ENCODE results near the gene NR3C2.

NR3C2 gene

DNA sequence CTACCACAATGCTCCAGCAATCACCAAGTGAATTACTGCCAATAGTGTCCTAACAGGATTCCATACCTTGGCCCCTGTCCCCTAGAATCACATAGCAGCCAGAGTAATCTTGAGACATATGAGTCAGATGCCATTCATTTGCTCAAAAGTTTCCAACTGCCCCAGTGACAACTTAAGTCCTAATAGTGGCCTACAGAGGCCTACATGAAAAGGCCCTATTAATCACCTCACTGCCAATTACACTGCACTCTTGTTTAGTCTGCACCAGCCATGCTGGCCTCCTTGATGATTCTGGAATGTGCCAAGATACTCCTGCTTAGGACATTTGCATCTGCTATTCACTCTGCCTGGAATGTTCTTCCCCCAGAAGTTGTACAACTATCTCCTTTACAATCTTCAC lies 130.7 kb downstream of the NR3C2 start:
- no peak for DNase-seq (ENCODE audit: low spot score)

DNA sequence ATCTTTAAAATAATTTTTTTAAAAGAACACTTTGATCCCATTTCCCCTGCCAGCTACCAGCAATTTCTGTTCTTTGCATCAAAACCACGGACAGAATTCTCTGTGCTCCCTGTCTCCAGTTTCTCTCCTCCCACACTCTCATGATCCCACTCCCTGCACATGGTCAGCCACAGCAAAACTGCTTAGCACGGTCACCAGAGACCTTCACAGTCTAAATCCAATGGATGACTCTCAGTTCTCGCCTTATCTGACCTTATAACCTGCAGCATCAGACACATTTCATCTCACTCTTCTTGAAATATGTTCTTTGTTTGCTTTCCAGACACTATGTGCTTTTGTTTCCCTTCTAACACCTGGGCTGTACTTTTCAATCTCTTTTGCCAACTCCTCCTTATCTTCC lies 131.5 kb downstream of the NR3C2 start:
- DNase-seq (ENCODE audit: low spot score): no peak

DNA sequence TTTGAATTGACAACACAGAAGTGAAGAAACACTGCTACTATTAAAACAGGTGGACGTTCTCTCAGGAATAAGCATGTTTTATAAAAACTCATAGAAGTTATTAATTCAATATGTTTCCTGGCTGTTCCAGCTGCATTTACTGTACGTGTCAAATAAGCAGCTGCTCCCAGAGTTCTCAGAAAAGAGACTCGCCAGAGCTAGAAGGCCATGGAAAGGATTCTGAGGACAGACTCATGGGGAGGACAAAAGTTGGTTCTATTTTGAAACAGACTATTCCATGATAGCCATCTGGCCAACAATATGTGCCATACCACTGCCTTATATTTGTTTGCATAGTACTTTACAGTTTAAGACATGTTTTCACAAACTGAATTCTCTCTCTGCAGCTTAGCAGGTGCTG lies 136.5 kb downstream of the NR3C2 start:
- DNase-seq (ENCODE audit: low spot score): no peak

DNA sequence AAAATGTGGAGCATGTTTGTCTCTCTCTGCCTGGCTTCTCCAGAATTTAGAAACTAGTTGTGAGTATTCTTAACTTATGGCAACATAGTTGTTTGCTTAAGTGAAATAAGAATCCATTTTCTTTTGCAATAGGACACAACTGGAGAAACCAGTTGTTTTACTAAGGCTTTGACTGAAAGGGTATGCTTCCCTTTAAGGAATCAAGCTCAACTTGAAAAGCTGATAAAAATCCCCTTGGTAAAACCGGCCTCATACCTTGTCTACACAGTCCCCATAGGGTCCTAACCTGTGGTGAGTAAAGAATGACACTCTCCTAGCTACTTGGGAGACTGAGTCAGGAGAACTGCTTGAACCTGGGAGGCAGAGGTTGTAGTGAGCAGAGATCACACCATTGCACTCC lies 139.8 kb downstream of the NR3C2 start:
- DNase-seq (ENCODE audit: low spot score): no peak

DNA sequence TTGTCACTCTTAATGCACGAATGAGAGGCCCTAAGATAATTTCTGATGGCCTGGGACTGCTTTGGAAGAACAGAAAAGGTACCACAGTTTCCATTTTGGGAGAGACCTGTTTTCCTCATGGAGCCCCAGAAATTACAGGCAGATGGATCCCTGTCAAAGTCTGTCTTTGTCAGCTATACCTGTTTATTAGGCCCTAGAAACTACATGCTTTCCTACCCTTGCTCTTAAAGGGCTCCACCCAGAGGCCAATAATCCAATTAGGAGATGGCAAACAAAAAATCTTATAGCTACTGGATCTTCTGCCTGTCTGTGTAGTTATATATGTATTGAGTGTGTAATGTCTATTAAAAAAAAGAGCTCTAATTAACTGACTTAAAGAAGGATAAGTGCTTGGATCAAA lies 141.3 kb downstream of the NR3C2 start:
- no peak for DNase-seq (ENCODE audit: low spot score)

DNA sequence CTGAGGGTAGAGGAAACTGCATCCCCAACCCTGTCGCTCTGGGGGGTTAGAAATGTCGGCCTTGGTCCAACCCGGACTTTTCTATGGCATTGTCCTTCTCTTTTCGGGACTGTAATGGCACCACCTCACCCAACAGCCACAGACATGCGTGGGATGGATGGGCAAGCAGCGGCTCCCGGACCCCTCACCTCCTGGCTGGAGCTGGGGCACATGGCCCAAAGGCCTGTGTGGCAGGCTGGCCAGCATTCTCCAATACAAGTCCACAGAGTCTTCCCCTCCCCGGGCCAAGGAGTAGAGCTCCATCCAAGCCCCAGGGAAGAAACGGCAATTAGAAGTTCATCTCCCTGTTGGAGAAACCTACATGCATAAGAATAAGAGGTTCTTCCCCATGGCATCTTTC lies 142.9 kb downstream of the NR3C2 start:
- no peak for DNase-seq (ENCODE audit: low spot score)

DNA sequence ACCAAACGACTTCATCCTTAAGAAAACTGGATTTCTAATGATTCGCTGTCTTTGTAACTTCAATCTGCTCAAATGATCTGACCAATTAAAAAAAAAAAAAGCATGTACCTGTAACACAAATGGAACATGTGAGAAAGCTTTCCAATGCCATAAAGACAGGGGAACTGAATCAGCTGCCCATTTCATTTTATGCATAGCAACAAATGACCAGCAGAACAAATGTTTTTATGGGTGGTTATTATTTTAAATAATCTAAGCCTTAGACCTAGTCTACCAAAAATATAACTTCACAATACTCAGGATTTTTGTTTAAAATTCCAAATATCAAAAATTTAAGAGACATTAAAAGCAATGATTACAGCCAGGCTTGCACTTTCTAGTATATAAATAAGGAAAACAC lies 145.7 kb downstream of the NR3C2 start:
- no peak for DNase-seq (ENCODE audit: low spot score)

DNA sequence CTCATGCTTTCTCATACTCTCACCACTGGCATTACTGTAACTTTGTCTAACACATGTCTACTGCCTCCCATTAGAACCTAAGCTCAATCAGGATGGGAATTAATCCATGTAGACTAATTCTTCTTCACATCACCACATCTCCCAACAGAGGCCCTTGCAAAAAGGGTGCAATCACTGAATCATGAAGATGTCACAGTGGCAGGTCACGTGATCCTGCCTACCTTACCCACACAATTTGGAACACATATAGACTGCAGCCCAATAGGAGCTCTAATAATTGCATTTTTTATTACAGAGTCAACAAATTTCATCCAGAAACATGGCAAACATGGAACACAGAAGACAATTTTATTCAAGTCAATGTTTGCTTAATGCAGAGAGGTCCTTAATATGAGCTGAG lies 146.6 kb downstream of the NR3C2 start:
- no peak for DNase-seq (ENCODE audit: low spot score)

DNA sequence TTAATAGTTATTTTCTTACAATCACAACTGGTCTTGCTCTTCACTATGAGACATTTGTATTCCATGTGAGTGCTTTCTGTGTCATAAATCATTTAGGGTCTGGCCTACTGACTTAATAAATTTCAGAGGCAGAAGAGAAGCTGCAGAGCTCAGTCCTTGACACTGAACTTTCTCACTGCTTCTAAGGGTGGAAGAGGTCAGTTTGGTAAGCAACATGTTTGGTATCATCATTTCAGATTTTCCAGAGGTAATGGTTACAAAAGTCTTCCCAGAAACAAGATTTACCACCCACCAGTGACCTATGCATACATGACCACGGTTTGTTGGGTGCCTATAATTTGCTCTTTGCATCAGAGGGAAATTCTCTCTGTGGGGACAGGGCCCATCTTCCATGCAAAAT lies 148.6 kb downstream of the NR3C2 start:
- no peak for DNase-seq (ENCODE audit: low spot score)

DNA sequence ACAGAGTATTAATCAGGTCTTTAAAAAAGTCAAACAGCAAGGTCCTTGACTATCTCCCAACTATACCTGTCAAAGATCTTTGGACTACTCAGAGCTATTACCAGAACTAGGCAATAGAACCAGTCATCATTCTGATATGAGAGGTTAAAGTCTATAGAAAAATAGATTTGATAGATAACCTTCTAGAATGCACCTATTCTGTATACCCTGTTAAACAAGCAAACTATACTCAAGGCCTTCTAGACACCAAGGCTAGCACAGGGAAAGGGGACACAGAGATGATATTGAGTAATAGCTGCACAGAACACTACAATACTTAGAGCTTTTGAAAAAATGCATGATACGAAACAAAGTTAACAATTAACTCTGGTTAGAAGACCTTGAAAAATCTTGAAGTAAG lies 149.5 kb downstream of the NR3C2 start:
- no peak for DNase-seq (ENCODE audit: low spot score)

DNA sequence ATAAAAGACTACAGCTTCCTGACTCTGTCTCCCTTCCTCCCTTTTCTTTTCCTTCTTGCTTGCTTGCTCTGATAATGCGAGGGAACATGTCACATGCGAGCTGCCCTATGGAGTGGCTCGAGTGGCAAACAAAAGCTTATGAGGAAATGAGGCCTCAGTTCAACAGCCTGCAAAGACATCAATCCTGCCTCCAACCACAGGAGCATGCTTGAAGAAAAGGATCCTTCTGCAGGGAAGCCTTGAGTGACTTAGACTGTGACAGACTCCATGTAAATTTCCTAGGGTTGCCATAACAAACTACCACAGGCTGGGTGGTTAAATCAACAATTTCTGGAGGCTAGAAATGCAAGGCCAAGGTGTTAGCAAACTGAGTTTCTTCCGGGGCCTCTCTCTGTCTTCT lies 152.5 kb downstream of the NR3C2 start:
- DNase-seq (ENCODE audit: low spot score): no peak

DNA sequence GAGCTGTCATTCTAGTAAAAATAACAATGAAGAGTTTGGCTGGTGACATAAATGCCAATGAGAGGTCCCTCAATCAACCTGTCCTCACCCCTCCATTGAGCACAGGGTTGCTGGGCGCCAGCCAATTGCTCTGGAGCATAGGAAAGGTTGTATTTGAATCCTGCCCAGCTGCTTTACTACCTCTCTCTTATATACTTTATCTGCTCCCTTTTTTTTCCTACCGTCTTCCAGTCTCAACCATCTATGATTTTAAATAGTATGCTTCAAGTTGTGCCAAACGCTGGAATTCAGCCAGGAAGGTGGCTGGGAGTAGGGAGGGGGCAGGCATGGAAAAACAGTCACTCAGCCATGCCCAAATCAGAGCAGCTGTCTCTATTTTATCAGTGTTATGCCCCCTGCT lies 153.8 kb downstream of the NR3C2 start:
- no peak for DNase-seq (ENCODE audit: low spot score)

DNA sequence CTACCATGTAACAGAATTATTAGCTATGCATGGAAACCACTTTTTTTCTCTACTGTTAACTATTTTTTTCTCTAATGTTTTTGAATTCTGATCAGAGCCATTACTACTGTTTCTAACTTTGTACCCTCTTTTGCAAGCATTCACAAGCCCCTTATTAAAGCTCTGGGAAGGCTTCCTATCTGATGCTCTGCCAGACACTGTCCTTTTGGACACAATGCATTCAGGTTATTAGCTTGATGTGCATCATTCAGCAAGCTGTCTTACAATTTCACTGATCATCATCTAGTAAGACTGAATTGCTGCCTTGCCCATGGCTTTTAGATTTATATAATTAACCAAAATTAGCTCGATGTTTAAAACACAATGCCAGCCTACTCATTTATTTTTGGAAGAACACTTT lies 155.1 kb downstream of the NR3C2 start:
- no peak for DNase-seq (ENCODE audit: low spot score)

DNA sequence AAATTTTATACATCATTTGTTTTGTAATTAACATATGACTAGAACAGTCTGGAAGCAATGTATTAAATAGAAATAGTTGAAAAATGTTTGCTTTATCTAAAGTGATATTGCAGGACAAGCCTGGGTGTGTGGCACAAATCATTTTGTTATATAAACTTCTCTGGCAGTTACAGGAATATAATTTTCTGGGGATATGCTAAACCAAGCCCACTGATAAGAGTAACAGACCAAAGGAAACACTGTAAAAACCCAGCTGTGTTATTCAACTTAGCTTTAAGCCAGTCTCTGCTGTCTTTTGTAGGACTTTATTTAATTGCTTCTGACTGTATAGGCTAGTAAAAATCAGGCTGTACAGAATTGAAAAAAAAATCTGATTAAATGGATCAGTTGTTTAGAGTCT lies 156.2 kb downstream of the NR3C2 start:
- DNase-seq (ENCODE audit: low spot score): no peak

DNA sequence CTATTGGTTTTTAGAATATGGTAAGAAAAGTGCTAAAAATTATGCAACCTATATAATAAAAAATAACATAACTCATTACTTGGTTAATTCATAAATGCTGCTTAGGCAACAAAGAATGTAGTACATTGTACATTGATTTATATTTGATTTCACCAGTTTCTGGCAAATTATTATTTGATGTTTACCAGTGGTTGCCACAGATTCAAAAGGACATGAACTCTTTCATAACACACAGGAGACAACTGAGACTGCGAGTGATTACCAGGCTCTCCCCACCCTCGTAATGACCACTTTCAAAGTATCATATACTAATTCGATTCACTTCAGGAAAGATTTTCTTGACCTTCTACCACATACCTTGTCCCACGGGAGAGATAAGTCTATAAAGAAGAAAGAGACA lies 158.5 kb downstream of the NR3C2 start:
- no peak for DNase-seq (ENCODE audit: low spot score)

DNA sequence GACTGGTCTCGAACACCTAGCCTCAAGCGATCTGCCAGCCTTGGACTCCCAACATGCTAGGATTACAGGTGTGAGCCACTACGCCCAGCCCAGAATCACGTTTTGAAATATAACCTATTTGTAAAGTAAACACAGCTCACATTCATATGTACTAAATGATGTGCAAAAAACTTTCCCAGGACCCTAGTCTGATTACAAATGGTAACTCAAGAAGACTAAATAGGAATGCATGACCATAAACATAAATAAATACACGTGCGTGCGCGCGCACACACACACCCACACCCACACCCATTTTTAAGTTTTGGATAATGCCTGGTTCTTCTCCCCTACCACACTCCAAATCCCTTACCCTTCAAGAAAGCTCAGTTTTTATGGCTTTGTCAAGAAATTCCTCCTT lies 163.9 kb downstream of the NR3C2 start:
- DNase-seq (ENCODE audit: low spot score): no peak

DNA sequence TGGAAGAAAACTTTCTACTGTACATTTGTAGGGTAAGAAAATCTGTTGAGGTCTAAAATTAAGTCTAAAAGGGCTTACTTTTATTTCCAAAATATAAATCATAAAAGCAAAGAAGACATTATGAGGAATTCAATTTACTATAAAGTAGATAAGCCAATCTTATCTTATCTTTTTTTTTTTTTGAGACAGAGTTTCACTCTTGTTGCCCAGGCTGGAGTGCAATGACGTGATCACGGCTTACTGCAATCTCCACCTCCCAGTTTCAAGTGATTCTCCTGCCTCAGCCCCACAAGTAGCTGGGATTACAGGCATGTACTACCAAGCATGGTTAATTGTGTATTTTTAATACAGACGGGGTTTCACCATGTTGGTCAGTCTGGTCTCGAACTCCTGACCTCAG lies 166.9 kb downstream of the NR3C2 start:
- no peak for DNase-seq (ENCODE audit: low spot score)

DNA sequence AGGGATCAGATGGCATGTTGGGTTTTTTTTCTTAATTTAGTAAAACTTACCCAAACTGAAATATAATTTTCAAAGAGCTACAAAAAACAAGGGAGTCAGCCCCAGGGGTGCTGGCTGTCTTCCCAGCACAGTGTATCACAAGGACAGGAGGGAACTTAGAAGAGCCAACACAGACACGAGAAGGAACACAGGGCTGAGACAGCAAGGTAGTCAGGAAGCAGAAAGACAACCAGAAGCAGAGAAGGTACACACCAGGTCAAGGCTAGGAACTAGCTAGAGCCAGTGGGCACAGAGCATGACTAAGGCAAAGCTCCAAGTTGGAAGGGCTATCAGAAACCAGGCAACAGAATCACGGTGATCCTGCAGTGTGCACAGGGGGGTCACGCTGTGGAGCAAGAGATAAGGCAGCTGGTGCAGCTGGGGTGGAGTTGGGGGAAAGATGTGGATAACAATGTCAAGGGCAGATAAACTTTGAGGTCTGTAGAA lies 168.7 kb downstream of the NR3C2 start:
- no peak for DNase-seq (ENCODE audit: low spot score)

DNA sequence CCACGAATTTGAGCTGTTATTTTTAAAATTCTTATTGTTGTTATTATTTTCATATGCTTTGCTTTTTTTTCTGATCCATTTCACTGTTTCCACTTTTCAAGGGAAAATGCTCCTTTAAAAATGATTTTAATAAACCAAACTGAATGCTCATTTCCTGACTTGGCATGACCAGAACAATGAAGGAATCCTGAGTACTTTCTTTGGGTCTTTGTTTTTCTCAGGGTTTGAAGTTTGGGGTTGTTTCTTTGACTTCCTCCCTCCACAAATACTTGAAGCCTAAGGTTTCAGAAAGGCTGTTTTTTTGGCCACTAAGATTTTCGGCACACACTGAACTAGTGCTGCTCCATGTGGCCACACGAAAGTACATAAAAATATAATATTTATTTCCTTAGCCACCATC lies 171.0 kb downstream of the NR3C2 start:
- no peak for DNase-seq (ENCODE audit: low spot score)

DNA sequence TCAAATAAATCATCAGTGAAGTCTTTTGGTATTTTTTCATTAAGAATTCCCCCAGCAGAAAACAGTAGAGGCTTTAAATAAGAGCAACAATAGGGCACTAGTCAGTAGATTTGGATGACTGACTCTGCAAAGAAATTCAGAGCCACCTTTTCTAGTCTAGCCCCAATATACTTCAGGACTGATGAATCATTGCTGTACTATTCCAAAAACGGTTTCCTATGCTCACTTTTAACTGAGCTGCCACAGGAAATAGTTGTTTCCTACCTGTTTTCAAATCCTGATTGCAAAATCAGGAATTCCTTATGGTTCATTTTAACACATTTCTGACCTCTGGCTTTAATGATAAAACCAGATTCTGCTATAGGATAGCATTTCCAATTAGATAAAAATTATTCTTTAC lies 171.6 kb downstream of the NR3C2 start:
- no peak for DNase-seq (ENCODE audit: low spot score)

DNA sequence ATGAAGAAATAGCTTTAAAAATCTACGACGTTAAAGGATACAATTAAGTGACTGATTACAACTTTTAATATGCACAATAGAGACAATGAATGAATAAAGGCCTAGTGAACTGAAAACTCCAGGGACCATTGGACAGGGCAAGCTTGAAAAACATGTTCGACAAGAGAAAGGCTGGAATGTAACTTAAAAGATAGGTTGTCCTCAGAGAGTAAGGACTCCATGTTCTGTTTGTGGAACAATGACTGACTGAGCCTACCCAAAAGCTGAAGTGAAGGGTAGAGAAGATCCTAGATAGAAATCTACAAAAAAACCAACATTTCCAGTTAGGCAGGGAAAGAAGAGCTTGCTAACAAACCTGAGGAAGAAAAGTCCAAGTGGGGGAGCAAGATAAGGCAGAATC lies 173.4 kb downstream of the NR3C2 start:
- no peak for DNase-seq (ENCODE audit: low spot score)

DNA sequence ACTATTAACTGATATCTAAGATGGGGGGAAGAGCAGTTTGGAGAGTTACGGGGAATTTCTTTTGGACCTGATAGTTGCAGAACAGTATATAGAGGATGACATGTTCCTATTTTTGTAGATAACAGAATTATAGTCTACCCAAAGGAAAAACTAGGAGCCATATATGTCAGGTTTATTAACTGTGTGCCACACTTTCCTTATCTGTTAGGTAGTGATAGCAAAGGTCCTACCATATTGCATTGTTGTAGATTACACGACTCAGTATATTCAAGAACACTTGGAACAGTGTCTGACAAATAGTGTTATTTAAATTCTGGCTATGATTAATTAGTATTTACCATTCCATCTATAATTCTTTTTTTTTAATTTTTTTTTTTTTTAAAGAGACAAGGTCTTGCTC lies 175.3 kb downstream of the NR3C2 start:
- no peak for DNase-seq (ENCODE audit: low spot score)

DNA sequence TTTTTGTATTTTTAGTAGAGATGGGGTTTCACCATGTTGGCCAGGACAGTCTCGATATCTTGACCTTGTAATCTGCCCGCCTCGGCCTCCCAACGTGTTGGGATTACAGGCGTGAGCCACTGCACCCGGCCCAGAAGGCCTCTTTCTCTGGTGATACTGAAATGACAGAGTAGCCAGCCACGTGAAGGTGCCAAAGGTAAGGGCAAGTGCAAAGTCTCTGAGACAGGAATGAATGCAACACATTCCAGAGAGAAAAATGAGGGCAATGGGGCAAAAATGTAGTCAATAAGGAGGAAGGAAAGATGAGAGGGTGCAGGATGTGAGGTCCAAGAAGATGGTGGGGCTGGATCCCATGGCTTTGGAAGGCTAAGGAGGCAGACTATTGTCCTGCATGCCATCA lies 176.0 kb downstream of the NR3C2 start:
- no peak for DNase-seq (ENCODE audit: low spot score)

DNA sequence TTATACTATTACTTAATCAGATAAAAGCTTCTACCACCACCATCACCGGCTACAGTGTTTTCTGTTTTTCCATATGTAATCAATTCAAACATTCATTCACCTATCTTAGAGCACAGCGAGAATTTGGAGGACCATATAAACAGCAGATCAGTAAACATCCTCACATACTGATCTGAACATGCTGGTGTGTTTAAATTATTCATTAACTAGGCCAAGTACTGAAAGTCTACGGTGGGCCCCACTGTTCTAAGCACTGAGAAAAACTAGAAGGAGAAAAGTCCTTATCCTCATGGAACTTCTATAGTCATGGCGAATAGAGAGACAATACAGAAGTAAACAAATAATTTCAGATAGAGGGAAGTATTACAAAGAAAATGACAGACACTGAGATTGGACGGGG lies 176.6 kb downstream of the NR3C2 start:
- DNase-seq (ENCODE audit: low spot score): no peak

DNA sequence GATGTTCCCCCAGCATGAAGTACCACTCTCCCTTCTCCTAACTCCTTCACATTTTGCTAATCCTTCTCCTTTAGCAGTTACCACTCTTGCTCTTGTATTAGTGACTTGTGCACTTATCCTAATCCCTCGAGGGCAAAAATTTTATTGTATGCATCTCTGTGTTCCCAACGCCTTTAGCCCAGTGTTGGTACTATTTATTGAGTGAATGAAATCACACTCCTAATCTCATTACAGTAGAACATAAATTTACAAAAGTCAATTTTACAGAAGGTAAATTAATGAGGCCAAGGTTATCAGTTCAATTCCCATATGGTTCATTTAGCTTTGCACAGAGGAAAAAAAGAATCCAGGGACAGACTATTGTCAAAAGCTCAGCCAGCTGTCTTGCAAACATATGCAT lies 178.4 kb downstream of the NR3C2 start:
- no peak for DNase-seq (ENCODE audit: low spot score)
